Osteoblast (primary cell): ENCODE measurements around the gene PRSS23. TPM values are rescaled to one million over a fixed set of nuclear protein-coding genes. Genes with fewer than 3 reads are reported as not detected.
"Not testable (repeated sequence)": the region's sequence is repeated elsewhere in the genome, so short reads cannot be mapped to it uniquely, and the experiment has no call there.

Experiments
- DNase-seq: peaks from one replicate; pipeline ENCODE4 v3.0.0; 2011; ENCODE audit warnings: low spot score, mixed read lengths; ENCODE audit not compliant: insufficient read length; ENCODE audit errors: missing footprints
- H2AFZ ChIP-seq: 2 replicates; pipeline ENCODE4 v1.6.0; 2011; ENCODE audit warnings: mild to moderate bottlenecking, low read length
- H3K27ac ChIP-seq: 2 replicates; pipeline ENCODE4 v1.5.1; 2011; ENCODE audit warnings: mild to moderate bottlenecking, low read depth, low read length, moderate library complexity
- H3K27me3 ChIP-seq: 2 replicates; pipeline ENCODE4 v1.6.0; 2012; ENCODE audit warnings: mild to moderate bottlenecking, control low read depth, inconsistent platforms, low read length, moderate library complexity; ENCODE audit not compliant: insufficient read depth
- H3K36me3 ChIP-seq: 2 replicates; pipeline ENCODE4 v1.5.1; 2011; ENCODE audit warnings: mild to moderate bottlenecking, low read length, control low read depth, moderate library complexity; ENCODE audit not compliant: insufficient read depth
- H3K4me1 ChIP-seq: 2 replicates; pipeline ENCODE4 v1.5.1; 2011; ENCODE audit warnings: mild to moderate bottlenecking, low read length, control low read depth, moderate library complexity; ENCODE audit not compliant: insufficient read depth
- H3K4me2 ChIP-seq: 2 replicates; pipeline ENCODE4 v1.6.0; 2011; ENCODE audit warnings: mild to moderate bottlenecking, low read length; ENCODE audit not compliant: insufficient read depth
- H3K4me3 ChIP-seq: fragments of 200-600 bp; sonication (generic); 3 replicates; pipeline ENCODE4 v1.5.1; 2012; ENCODE audit warnings: mild to moderate bottlenecking, low read length, inconsistent platforms; ENCODE audit not compliant: insufficient read depth
- H3K79me2 ChIP-seq: 2 replicates; pipeline ENCODE4 v1.6.0; 2012; ENCODE audit warnings: mild to moderate bottlenecking, low read length, control low read depth, inconsistent platforms; ENCODE audit not compliant: insufficient read depth
- H3K9me3 ChIP-seq: 2 replicates; pipeline ENCODE4 v1.5.1; 2011; ENCODE audit warnings: low read depth, low read length, control low read depth
- H4K20me1 ChIP-seq: 2 replicates; pipeline ENCODE4 v1.6.0; 2012; ENCODE audit warnings: mild to moderate bottlenecking, low read length, control low read depth; ENCODE audit not compliant: insufficient read depth
- total RNA-seq: library from RNA; depleted of rRNA; stranded (reverse); fragments of >200 nt; gene quantifications from 2 replicates; pipeline ENCODE4 v1.2.3, GENCODE V29; 2012
- TF ChIP-seq, protein P1 (sequence below): IDR thresholded peaks from 2 replicates; pipeline ENCODE4 v1.5.1; 2011; ENCODE audit warnings: mild to moderate bottlenecking, low read depth, low read length, moderate library complexity; ENCODE audit errors: extremely low read depth

The PRSS23 gene
- total RNA-seq, 1 donor = 826 TPM

DNA sequence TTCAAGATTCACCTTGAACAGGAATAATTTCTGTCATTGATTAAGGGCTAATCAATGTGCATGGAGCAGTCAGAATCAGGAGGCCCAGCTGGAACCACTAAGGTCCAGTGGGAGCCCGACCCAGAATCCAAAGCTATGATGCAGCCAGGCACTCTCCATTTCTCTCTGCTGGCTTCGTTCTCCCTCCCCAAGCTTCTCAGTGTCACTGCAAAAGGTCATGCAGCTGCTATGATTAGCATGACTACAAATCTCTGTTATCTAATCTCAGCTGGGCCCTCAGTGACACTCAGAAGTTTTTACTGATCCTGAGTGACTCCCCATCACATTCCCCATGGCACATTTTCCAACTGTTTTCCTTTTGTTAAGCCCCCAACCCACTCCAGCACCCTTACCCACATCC, 31.1 kb upstream of the PRSS23 start:
- no peaks in the 10 kb centered on the region for H3K9me3 ChIP-seq
- H3K79me2 ChIP-seq = no peaks in the 10 kb centered on the region
- TF ChIP-seq, protein P1, sequence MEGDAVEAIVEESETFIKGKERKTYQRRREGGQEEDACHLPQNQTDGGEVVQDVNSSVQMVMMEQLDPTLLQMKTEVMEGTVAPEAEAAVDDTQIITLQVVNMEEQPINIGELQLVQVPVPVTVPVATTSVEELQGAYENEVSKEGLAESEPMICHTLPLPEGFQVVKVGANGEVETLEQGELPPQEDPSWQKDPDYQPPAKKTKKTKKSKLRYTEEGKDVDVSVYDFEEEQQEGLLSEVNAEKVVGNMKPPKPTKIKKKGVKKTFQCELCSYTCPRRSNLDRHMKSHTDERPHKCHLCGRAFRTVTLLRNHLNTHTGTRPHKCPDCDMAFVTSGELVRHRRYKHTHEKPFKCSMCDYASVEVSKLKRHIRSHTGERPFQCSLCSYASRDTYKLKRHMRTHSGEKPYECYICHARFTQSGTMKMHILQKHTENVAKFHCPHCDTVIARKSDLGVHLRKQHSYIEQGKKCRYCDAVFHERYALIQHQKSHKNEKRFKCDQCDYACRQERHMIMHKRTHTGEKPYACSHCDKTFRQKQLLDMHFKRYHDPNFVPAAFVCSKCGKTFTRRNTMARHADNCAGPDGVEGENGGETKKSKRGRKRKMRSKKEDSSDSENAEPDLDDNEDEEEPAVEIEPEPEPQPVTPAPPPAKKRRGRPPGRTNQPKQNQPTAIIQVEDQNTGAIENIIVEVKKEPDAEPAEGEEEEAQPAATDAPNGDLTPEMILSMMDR = no peak
- peak; percentile 59 for DNase-seq
- H3K4me1 ChIP-seq = peaks cover 7% of the 10 kb centered on the region
- no peaks in the 10 kb centered on the region for H3K36me3 ChIP-seq
- H4K20me1 ChIP-seq = no peaks in the 10 kb centered on the region
- no peak overlapping the region for H3K4me3 ChIP-seq
- no peak overlapping the region for H3K4me2 ChIP-seq
- no peak overlapping the region for H3K27ac ChIP-seq
- H3K27me3 ChIP-seq = no peaks in the 10 kb centered on the region
- peak overlapping the region; percentile 64 for H2AFZ ChIP-seq

DNA sequence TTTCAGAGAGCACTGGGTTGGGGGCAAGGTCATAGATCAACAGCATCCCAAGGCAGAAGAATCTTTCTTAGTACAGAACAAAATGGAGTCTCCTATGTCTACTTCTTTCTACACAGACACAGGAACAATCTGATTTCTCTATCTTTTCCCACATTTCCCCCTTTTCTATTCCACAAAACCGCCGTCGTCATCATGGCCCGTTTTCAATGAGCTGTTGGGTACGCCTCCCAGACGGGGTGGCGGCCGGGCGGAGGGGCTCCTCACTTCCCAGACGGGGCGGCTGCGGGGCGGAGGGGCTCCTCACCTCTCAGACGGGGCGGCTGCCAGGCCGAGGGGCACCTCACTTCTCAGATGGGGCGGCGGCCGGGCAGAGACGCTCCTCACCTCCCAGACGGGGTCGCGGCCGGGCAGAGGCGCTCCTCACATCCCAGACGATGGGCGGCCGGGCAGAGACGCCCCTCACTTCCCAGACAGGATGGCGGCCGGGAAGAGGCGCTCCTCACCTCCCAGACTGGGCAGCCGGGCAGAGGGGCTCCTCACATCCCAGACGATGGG, 29.8 kb upstream of the PRSS23 start:
- H3K27ac ChIP-seq = not testable (repeated sequence)

DNA sequence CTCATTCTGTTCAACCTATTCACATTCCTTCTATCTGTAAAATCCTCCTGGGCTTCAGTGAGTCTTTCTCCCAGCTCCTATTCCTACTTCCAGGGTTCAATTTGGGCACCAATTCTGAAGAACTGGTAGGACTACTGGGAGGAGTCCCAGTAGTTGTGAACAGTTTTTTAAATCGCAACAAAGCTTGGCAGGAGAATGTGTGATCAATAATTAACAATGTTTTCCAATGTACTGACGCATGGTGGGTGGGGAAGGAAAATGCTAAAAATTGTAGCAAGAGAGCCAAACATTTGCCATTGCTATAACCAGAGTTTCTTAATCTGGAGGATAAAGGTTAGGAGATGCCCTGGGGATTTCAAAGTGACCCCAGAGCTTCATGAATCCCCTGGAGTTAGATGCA, 27.3 kb upstream of the PRSS23 start:
- no peak overlapping the region for H2AFZ ChIP-seq
- no peak overlapping the region for H3K4me2 ChIP-seq
- no peaks in the 10 kb centered on the region for H3K27me3 ChIP-seq
- no peaks in the 10 kb centered on the region for H4K20me1 ChIP-seq
- no peak overlapping the region for H3K4me3 ChIP-seq
- peaks cover 7% of the 10 kb centered on the region for H3K4me1 ChIP-seq
- H3K79me2 ChIP-seq = no peaks in the 10 kb centered on the region
- H3K36me3 ChIP-seq = no peaks in the 10 kb centered on the region
- no peaks in the 10 kb centered on the region for H3K9me3 ChIP-seq
- no peak for DNase-seq
- H3K27ac ChIP-seq = no peak overlapping the region
- TF ChIP-seq, protein P1 = no peak

More for the DNA sequence above, 29.8 kb upstream of the PRSS23 start:
- H3K4me1 ChIP-seq, DNase-seq, H3K9me3 ChIP-seq, H3K36me3 ChIP-seq, H3K4me2 ChIP-seq, H4K20me1 ChIP-seq, H3K79me2 ChIP-seq, H2AFZ ChIP-seq, H3K4me3 ChIP-seq, H3K27me3 ChIP-seq: not testable (repeated sequence)

GRCh38 chr11:86773513-86774252, 26.7 kb upstream of the PRSS23 start:
- H3K36me3 ChIP-seq = no peaks in the 10 kb centered on the region
- H3K4me2 ChIP-seq = no peak overlapping the region
- H3K4me1 ChIP-seq = peaks cover 7% of the 10 kb centered on the region
- H3K27ac ChIP-seq = no peak overlapping the region
- TF ChIP-seq, protein P1 = no peak
- no peaks in the 10 kb centered on the region for H4K20me1 ChIP-seq
- H2AFZ ChIP-seq = no peak overlapping the region
- no peaks in the 10 kb centered on the region for H3K9me3 ChIP-seq
- no peaks in the 10 kb centered on the region for H3K79me2 ChIP-seq
- H3K27me3 ChIP-seq = no peaks in the 10 kb centered on the region
- no peak for DNase-seq
- no peak overlapping the region for H3K4me3 ChIP-seq
